ENCODE results near the gene NSUN4. TPM values are rescaled to one million over a fixed set of nuclear protein-coding genes. Genes with fewer than 3 reads are reported as not detected.

The NSUN4 gene
- total and polyA plus RNA-seq, 9 of the 15 experiments (the other 6 are each of a cell fraction or from before 2014, with no cell fraction given), result 33.4 to 60.2 (median 46.3) TPM

- H2AFZ ChIP-seq (ENCODE audit: low read depth, low read length), result no peak overlapping the region
- in situ Hi-C loops (cut with MboI), result no loop called here
- no peak overlapping the region for H3K4me2 ChIP-seq (ENCODE audit: insufficient read depth, low read length)
- H3K9me1 ChIP-seq (ENCODE audit: control insufficient read depth, insufficient read depth, low read length), result no peaks in the 10 kb centered on the region
- no peaks in the 10 kb centered on the region for H4K20me1 ChIP-seq (replicated peaks; ENCODE audit: control insufficient read depth, insufficient read depth, low read length)
- peaks cover 12% of the 10 kb centered on the region for H3K9me3 ChIP-seq (replicated peaks; ENCODE audit: control insufficient read depth, insufficient read depth, low read depth, low read length)
- 42% methylated on average over 12 of the region's 12 CpGs for WGBS (ENCODE audit: insufficient coverage, low coverage, missing lambda C conversion rate)
- ChIA-PET CTCF (ENCODE audit: low intra/inter-chr PET ratio) (interaction anchor here (0.6 to 0.7 kb wide), 2 partner anchors 9 to 13 kb away, joined by 3 read pairs; no protein-coding TSS in a partner anchor), POLR2A (no interaction called here)
- DNase-seq (ENCODE audit: extremely low read depth in 1 of 4, low spot score in 3 of 4), result no peak
- H3K4me3 ChIP-seq, result no peak overlapping the region
- H3K79me2 ChIP-seq (ENCODE audit: control insufficient read depth, insufficient read depth, low read length), result no peaks in the 10 kb centered on the region
- H3K4me1 ChIP-seq (replicated peaks in 1 of 2; ENCODE audit: control insufficient read depth in 2 of 2, insufficient read depth in 2 of 2, low read length in 2 of 2), result peaks cover 0 to 11% of the 10 kb centered on the region in 2 experiments; a peak in 3 of 5 replicates
- H3K9ac ChIP-seq (ENCODE audit: insufficient read depth in 1 of 2, low read depth in 2 of 2, low read length in 2 of 2), result no peak overlapping the region
- FAIRE-seq, result no peak
- no peak for ATAC-seq
- no peaks in the 10 kb centered on the region for H3K36me3 ChIP-seq (ENCODE audit: control insufficient read depth, insufficient read depth, low read length)
- peaks cover 24 to 29% of the 10 kb centered on the region in 2 experiments for H3K27me3 ChIP-seq (ENCODE audit: control insufficient read depth in 2 of 2, insufficient read depth in 2 of 2, low read length in 2 of 2)
- H3K27ac ChIP-seq (ENCODE audit: extremely low read depth, low read depth, low read length), result no peak overlapping the region
- intact Hi-C loops (cut with micrococcal nuclease), result no loop called here
- no TSS peak for BruUV-seq (replicated peaks)
- TF ChIP-seq CBX3 (IDR thresholded peaks at IDR 0.05; ENCODE audit: borderline replicate concordance in 1 of 2, low read length in 2 of 2) (peak in 1 of 2 experiments; percentile 98; a peak in 2 of 3 replicates), WHSC1 (IDR thresholded peaks at IDR 0.05; ENCODE audit: low read length) (no peak), BRCA1 (IDR thresholded peaks at IDR 0.05) (no peak), BRCA1 (CRISPR knock-in tag; IDR thresholded peaks at IDR 0.05) (no peak), ZNF280A (IDR thresholded peaks at IDR 0.05; ENCODE audit: low read depth, partially characterized antibody) (peak; percentile 98), NFATC3 (IDR thresholded peaks at IDR 0.05) (no peak), ZNF79 (CRISPR knock-in tag; IDR thresholded peaks at IDR 0.05; ENCODE audit: low read depth) (no peak), CBX5 (IDR thresholded peaks at IDR 0.05; ENCODE audit: borderline replicate concordance, low read depth) (peak; percentile 63; the same call in 1 of the 2 replicates), ATF1 (CRISPR knock-in tag; IDR thresholded peaks at IDR 0.05) (no peak), ATF1 (tag; IDR thresholded peaks at IDR 0.05) (no peak), FIP1L1 (IDR thresholded peaks at IDR 0.05; ENCODE audit: low read depth, low read length, poor library complexity, severe bottlenecking) (no peak), GMEB1 (CRISPR knock-in tag; IDR thresholded peaks at IDR 0.05) (no peak), ILK (tag; IDR thresholded peaks at IDR 0.05; ENCODE audit: borderline replicate concordance, low read depth) (no peak), HNRNPUL1 (IDR thresholded peaks at IDR 0.05; ENCODE audit: low read length) (no peak), XRCC3 (IDR thresholded peaks at IDR 0.05) (peak; percentile 83; the same call in 1 of the 2 replicates), EHMT2 (IDR thresholded peaks at IDR 0.05) (no peak), ETV1 (tag; conservative IDR thresholded peaks at IDR 0.05; ENCODE audit: low read depth) (no peak), KLF10 (CRISPR knock-in tag; IDR thresholded peaks at IDR 0.05) (no peak), HES1 (IDR thresholded peaks at IDR 0.05; ENCODE audit: low read depth) (no peak), RBM14 (IDR thresholded peaks at IDR 0.05; ENCODE audit: borderline replicate concordance, insufficient read depth, low read depth, low read length) (no peak), CAMTA2 (CRISPR knock-in tag; conservative IDR thresholded peaks at IDR 0.05) (no peak)
These were observed 52.9 kb downstream of the NSUN4 start for GRCh38 chr1:46393510-46393909.
